Stomach (tissue), 4 donors: ENCODE results near the gene CNDP1.

ENCODE experiments used
- CTCF ChIP-seq, 7 experiments: fragments of 450-650 bp in 4 of 7; fragments of 200-600 bp in 3 of 7; sonication (generic) in 3 of 7; IDR thresholded peaks; one replicate each; pipeline ENCODE4 v1.5.1; 2016 to 2019; ENCODE audit warnings: antibody characterized with exemption in 7 of 7, control low read depth in 2 of 7, mild to moderate bottlenecking in 1 of 7
- EP300 ChIP-seq: sonication (generic); formaldehyde crosslinking; IDR thresholded peaks from one replicate; pipeline ENCODE4 v1.6.1; 2017; ENCODE audit warnings: antibody characterized with exemption
- POLR2A ChIP-seq, 4 donors: fragments of 450-650 bp; IDR thresholded peaks; one replicate each; pipeline ENCODE4 v1.6.1; 2016; ENCODE audit warnings: antibody characterized with exemption in 4 of 4, control low read depth in 2 of 4, mild to moderate bottlenecking in 1 of 4, moderate library complexity in 1 of 4
- POLR2AphosphoS5 ChIP-seq, 3 donors: sonication (generic); formaldehyde crosslinking; IDR thresholded peaks; one replicate each; pipeline ENCODE4 v1.6.1; 2016; ENCODE audit warnings: antibody characterized with exemption in 3 of 3

GRCh38 chr18:74579496-74580065, 45.3 kb downstream of the CNDP1 start:
- TF ChIP-seq CTCF (IDR thresholded peaks at IDR 0.05) (no peak), POLR2AphosphoS5 (IDR thresholded peaks at IDR 0.05) (no peak), POLR2A (IDR thresholded peaks at IDR 0.05) (no peak), EP300 (no peak)
